Body of pancreas (tissue), 4 donors: ENCODE measurements around the gene PLLP. TPM values are rescaled to one million over a fixed set of nuclear protein-coding genes. Genes with fewer than 3 reads are reported as not detected.

Experiments used
- ATAC-seq: fragments of 150-250 bp; one replicate; pipeline ENCODE4 v1.9.1; 2016
- DNase-seq, 4 donors: peaks; one replicate each; pipeline ENCODE4 v3.0.0-alpha.2; 2019
- H3K27ac ChIP-seq, 4 donors: fragments of 200-600 bp; sonication (generic); 1 replicate in 3 of 4; 2 replicates in 1 of 4; pipeline versions ENCODE4 v1.5.1 to v1.6.1; 2016 to 2019; ENCODE audit warnings: mild to moderate bottlenecking in 1 of 4, mixed read lengths in 1 of 4, moderate library complexity in 1 of 4
- H3K27me3 ChIP-seq, 2 donors: fragments of 200-600 bp; sonication (generic); one replicate each; pipeline ENCODE4 v1.6.0; 2016; ENCODE audit warnings: mild to moderate bottlenecking in 1 of 2
- H3K36me3 ChIP-seq, 2 donors: fragments of 200-600 bp; sonication (generic); replicated peaks in 1 of 2; 2 replicates each; pipeline ENCODE4 v1.5.1; 2016; ENCODE audit warnings: low read depth in 2 of 2; ENCODE audit not compliant: insufficient read depth in 1 of 2
- H3K4me1 ChIP-seq: fragments of 200-600 bp; sonication (generic); one replicate; pipeline ENCODE4 v1.6.0; 2016
- H3K4me3 ChIP-seq, 2 donors: fragments of 200-600 bp; sonication (generic); 1 replicate in 1 of 2; 2 replicates in 1 of 2; pipeline ENCODE4 v1.5.1; 2016 to 2019
- H3K9me3 ChIP-seq, 3 donors: fragments of 200-600 bp; sonication (generic); 1 replicate in 2 of 3; 2 replicates in 1 of 3; pipeline ENCODE4 v1.5.1; 2016
- CTCF ChIP-seq, 7 experiments: fragments of 450-650 bp in 4 of 7; fragments of 200-600 bp in 3 of 7; sonication (generic) in 3 of 7; IDR thresholded peaks; one replicate each; pipeline ENCODE4 v1.5.1; 2016 to 2019; ENCODE audit warnings: antibody characterized with exemption in 7 of 7
- POLR2A ChIP-seq, 3 donors: fragments of 450-650 bp; IDR thresholded peaks; one replicate each; pipeline ENCODE4 v1.6.1; 2016; ENCODE audit warnings: antibody characterized with exemption in 3 of 3, mild to moderate bottlenecking in 2 of 3
- WGBS, 2 donors: methylation state at CpG; one replicate each; pipeline ENCODE4 v1.1.5; 2017; 5-methylcytosine and 5-hydroxymethylcytosine counted together
- intact Hi-C: fragments of 100-400 bp; cut with DNase I; formaldehyde crosslinking; loops from one replicate; pipeline ENCODE4 v1.15.1; 2023
- total RNA-seq, 2 donors: library from RNA; depleted of rRNA; stranded (reverse); fragments of >200 nt; gene quantifications; one replicate each; pipeline ENCODE4 v1.1.0, GENCODE V29; 2016

Gene PLLP
- total RNA-seq, 2 donors from 2014 or later = 32.9 to 43.2 TPM

GRCh38 chr16:57304169-57305061 is 19.9 kb upstream of the PLLP start:
- H3K27me3 ChIP-seq = no peaks in the 10 kb centered on the region
- no peaks in the 10 kb centered on the region for H3K36me3 ChIP-seq
- peak overlapping the region; percentile 67 to 78 (median 71) for H3K27ac ChIP-seq
- intact Hi-C loops = loop anchor here (5.0 kb wide), 1 partner anchor 218 kb away; no protein-coding TSS in a partner anchor
- TF ChIP-seq POLR2A (IDR thresholded peaks at IDR 0.05) (peak in 2 of 3 donors; percentile 21 to 52), CTCF (IDR thresholded peaks at IDR 0.05) (no peak)
- 74 to 76% methylated on average over 15 to 16 of the region's 16 CpGs for WGBS, 2 donors
- H3K4me1 ChIP-seq = peaks cover 36% of the 10 kb centered on the region
- no peak overlapping the region for H3K4me3 ChIP-seq
- ATAC-seq = peak; percentile 51
- no peaks in the 10 kb centered on the region for H3K9me3 ChIP-seq
- peak; percentile 58 to 84 (median 68) for DNase-seq

GRCh38 chr16:57303910-57304168 is 19.4 kb upstream of the PLLP start:
- Histone ChIP-seq H3K36me3 (no peaks in the 10 kb centered on the region), H3K4me1 (peaks cover 42% of the 10 kb centered on the region), H3K27ac (peak overlapping the region; percentile 58 to 78 (median 71)), H3K4me3 (no peak overlapping the region), H3K27me3 (no peaks in the 10 kb centered on the region), H3K9me3 (no peaks in the 10 kb centered on the region)
- DNase-seq = no peak
- no peak for ATAC-seq
- no peak for TF ChIP-seq POLR2A (IDR thresholded peaks at IDR 0.05)
- TF ChIP-seq CTCF (IDR thresholded peaks at IDR 0.05) = no peak
- intact Hi-C loops = loop anchor here (2.0 to 5.0 kb wide), 2 partner anchors 113 to 218 kb away; no protein-coding TSS in a partner anchor
- WGBS, 2 donors = 60 to 78% methylated on average over 1 to 4 of the region's 4 CpGs

- intact Hi-C loops = loop anchor here (2.0 to 5.0 kb wide), 2 partner anchors 114 to 219 kb away; no protein-coding TSS in a partner anchor
- Histone ChIP-seq H3K36me3 (no peaks in the 10 kb centered on the region), H3K9me3 (no peaks in the 10 kb centered on the region), H3K4me1 (peaks cover 42% of the 10 kb centered on the region), H3K4me3 (no peak overlapping the region), H3K27me3 (no peaks in the 10 kb centered on the region), H3K27ac (peak overlapping the region; percentile 58 to 78 (median 71))
- WGBS, 2 donors = 83 to 87% methylated on average over 4 of the region's 4 CpGs
- DNase-seq = no peak
- ATAC-seq = no peak
- TF ChIP-seq CTCF (IDR thresholded peaks at IDR 0.05) (no peak), POLR2A (IDR thresholded peaks at IDR 0.05) (no peak)
Observed at GRCh38 chr16:57303021-57303909, 18.8 kb upstream of the PLLP start.

- Histone ChIP-seq H3K27me3 (no peaks in the 10 kb centered on the region), H3K36me3 (no peaks in the 10 kb centered on the region), H3K27ac (no peak overlapping the region), H3K4me3 (no peak overlapping the region), H3K9me3 (no peaks in the 10 kb centered on the region), H3K4me1 (peaks cover 42% of the 10 kb centered on the region)
- intact Hi-C loops = loop anchor here (5.0 kb wide), 1 partner anchor 221 kb away; no protein-coding TSS in a partner anchor
- no peak for ATAC-seq
- 32 to 33% methylated on average over 16 to 19 of the region's 19 CpGs for WGBS, 2 donors
- DNase-seq = no peak
- TF ChIP-seq POLR2A (IDR thresholded peaks at IDR 0.05) = no peak
- no peak for TF ChIP-seq CTCF (IDR thresholded peaks at IDR 0.05)
Observed at GRCh38 chr16:57301126-57301817, 16.8 kb upstream of the PLLP start.
